SK-MEL-5 (cell line): Measurements from ENCODE around the gene ZNF385C. TPM values are rescaled to one million over a fixed set of nuclear protein-coding genes. Genes with fewer than 3 reads are reported as not detected.
A peak's percentile ranks its signal among the peaks of the same experiment; 100 is the strongest.
"Not testable (repeated sequence)": the region's sequence is repeated elsewhere in the genome, so short reads cannot be mapped to it uniquely, and the experiment has no call there.

Experiments
- DNase-seq: peaks from one replicate; pipeline ENCODE4 v3.0.0-alpha.2; 2016; ENCODE audit warnings: low read depth, low spot score
- in situ Hi-C: cut with HindIII; loops from 2 replicates; pipeline ENCODE4 v1.10.0; 2016; ENCODE audit warnings: low sequenced_read_pairs, high pct_unique_total_duplicates, low pct_unique_long_range_greater_than_20kb
- polyA plus RNA-seq, 2 experiments: library from polyadenylated mRNA; depleted of rRNA; stranded (reverse); fragments of >200 nt; gene quantifications; 2 replicates each; pipeline ENCODE4 v1.2.3, GENCODE V29; 2015
- total RNA-seq: library from RNA; depleted of rRNA; stranded (reverse); fragments of >200 nt; shearing (Covaris generic); gene quantifications from 2 replicates; pipeline ENCODE4 v1.2.3, GENCODE V29; 2014; rRNA removed

The ZNF385C gene
- 0.19 and 0.45 TPM in 2 replicates for total RNA-seq
- 0.67 and 0.79 TPM in 2 replicates for polyA plus RNA-seq (2015; cell fraction: cytosol; rRNA removed)
- 1.2 and 2.0 TPM in 2 replicates for polyA plus RNA-seq (2015; cell fraction: nucleus; rRNA removed)

DNA sequence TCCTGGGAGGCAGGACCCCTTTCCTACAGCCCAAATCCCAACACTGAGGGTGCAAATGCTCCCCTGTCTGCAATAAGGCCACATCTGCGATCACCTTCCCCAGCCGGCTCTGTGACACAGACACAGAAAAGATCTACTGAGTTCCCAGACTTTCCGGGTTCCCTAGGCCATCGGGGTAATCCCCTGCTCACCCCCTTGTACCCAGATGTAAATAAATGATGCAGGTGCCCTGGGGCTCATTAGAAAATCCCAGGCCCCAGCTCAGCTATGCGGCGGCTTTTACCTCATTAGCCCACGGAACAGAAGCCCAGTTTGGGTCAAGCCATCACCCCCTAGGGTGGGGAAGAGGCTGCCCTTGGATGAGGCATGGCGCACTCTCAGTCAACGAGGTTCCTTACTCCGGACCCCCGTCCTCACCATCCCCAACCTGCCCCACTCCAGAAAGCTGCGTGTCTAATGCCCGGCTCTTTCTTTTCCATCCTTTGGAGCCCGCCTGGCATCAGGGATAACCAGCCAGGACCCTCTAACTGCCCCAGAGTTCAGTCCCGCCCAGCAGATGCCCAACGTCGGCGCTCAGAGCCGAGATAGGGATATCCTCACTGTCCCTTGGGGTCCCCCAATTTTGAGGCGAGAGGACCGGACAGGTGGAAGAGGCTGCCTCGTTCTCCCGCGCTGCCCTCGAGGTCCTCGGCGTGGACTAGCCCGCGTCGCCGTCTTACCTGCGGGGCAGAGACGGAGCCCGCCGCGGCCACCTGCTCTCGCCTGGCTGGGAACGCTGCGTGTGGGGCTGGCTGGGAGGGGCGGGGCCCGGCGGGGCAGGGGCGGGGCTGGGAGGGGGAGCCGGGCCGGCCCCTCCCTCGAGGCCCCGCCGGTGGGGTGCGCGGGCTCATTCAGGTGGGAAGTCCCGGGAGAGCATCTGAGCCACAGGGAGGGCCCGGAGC lies at the start of gene ZNF385C:
Gene ZNF385C, minus strand, starts transcription at position 783 of the 941 bp plus-strand sequence. CDS start 35,417 bp downstream, outside the sequence.
- no peak for DNase-seq
- in situ Hi-C loops, result no loop called here

GRCh38 chr17:42146911-42147607 lies 48.8 kb upstream of the ZNF385C start:
- DNase-seq, result no peak
- in situ Hi-C loops, result no loop called here

GRCh38 chr17:42143138-42143537 lies 44.9 kb upstream of the ZNF385C start:
- DNase-seq, in situ Hi-C loops: not testable (repeated sequence)

- DNase-seq, result no peak
- in situ Hi-C loops, result no loop called here
Observed at GRCh38 chr17:42142371-42142896, 44.2 kb upstream of the ZNF385C start.

- in situ Hi-C loops, result no loop called here
- DNase-seq, result no peak
Observed at GRCh38 chr17:42141382-42141781, 43.1 kb upstream of the ZNF385C start.

DNA sequence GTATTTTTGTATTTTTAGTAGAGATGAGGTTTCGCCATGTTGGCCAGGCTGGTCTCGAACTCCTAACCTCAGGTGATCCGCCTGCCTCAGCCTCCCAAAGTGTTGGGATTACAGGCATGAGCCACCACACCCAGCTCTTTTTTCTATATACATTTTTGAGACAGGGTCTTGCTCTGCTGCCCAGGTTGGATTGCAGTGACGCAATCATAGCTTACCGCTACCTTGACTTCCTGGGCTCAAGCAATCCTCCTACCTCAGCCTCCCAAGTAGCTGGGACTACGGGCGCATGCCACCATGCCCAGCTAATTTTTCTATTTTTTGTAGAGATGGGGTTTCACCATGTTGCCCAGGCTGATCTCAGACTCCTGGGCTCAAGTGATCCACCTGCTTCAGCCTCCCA lies 42.4 kb upstream of the ZNF385C start:
- DNase-seq, in situ Hi-C loops: not testable (repeated sequence)

DNA sequence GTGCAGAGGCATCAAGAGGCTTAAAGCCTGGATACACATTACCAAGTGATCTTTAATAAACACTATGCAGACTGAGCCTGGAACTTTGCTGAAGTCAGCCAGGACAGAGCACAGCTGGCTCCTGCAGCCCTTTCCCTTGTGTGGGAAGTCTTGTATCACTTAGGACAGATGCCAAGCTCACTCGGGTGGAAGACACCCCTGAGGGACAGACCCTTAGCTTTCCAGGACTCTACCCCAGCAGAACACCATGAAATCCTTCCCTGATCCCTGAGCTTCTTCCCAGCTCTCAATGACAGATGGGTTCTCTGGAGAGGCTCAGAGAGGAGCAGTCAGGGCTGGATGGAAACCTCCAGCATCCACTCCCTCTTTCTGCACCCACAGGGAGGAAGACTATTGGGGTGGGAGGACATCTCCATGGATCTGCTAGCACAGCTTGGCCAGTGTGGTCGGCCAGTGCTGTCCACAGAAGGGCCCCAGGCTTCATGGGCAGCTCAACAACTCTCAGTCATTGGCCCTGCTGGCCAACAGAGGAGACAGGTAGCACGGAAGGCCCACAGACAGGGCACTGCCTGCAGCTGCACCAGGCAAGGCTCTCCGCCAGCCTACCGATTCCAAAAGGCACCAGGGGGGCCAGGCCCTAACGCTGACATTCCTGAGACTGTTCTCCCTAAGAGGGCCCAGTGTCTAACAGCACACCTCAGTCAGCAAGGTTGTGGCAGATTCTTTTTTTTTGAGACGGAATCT lies 40.6 kb upstream of the ZNF385C start:
- no peak for DNase-seq
- in situ Hi-C loops, result no loop called here

GRCh38 chr17:42136654-42137051 lies 38.4 kb upstream of the ZNF385C start:
- in situ Hi-C loops, result no loop called here

GRCh38 chr17:42135664-42136653 lies 37.7 kb upstream of the ZNF385C start:
- DNase-seq, result no peak
- in situ Hi-C loops, result no loop called here

More at GRCh38 chr17:42136654-42137051, 38.4 kb upstream of the ZNF385C start:
- no peak for DNase-seq

DNA sequence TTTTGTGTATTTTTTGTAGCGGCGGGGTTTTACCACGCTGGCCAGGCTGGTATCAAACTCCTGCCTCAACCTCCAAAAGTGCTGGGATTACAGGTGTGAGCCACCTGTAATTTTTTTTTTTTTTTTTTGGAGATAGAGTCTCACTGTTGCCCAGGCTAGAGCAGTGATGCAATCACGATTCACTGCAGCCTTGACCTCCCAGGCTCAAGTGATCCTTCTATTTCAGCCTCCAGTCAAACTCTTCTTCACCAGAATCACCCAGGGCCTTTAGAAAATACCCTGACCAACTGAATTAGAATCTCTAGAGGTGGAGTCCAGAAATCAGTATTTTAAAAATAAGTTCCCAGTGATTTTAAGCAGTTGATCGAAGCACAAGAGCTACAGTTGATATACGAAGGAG lies 36.9 kb upstream of the ZNF385C start:
- in situ Hi-C loops, result no loop called here
- no peak for DNase-seq

- DNase-seq, result no peak
- in situ Hi-C loops, result no loop called here
Observed at GRCh38 chr17:42133461-42134041, 35.3 kb upstream of the ZNF385C start.

DNA sequence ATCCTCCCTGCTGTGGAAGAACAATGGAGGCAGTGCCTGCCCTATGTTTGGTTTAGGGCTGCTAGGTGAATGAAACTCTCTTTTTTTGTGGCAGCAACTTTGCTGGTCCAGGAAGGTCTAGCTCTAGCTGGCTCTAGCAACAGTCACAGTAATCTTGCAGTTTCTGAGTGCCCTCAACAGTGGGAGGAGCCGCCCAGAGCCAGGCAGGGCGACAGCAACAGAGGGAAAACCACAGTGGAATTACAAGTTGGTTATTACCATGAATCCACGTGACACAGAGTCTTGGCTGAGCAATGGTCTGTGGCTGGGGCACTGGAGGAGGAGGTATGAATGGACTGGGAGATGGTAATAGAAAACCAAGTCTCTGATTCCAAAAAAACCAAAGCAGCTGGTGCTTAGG lies 34.7 kb upstream of the ZNF385C start:
- in situ Hi-C loops, result no loop called here
- peak; percentile 58 for DNase-seq

- DNase-seq, result peak; percentile 72
- in situ Hi-C loops, result no loop called here
Observed at GRCh38 chr17:42131981-42132432, 33.7 kb upstream of the ZNF385C start.

- in situ Hi-C loops, result no loop called here
- DNase-seq, result no peak
Observed at GRCh38 chr17:42131232-42131631, 33.0 kb upstream of the ZNF385C start.

GRCh38 chr17:42130310-42130936 lies 32.1 kb upstream of the ZNF385C start:
- in situ Hi-C loops, result no loop called here
- no peak for DNase-seq
